Measurements from ENCODE around the gene C11orf21.

The C11orf21 gene

DNA sequence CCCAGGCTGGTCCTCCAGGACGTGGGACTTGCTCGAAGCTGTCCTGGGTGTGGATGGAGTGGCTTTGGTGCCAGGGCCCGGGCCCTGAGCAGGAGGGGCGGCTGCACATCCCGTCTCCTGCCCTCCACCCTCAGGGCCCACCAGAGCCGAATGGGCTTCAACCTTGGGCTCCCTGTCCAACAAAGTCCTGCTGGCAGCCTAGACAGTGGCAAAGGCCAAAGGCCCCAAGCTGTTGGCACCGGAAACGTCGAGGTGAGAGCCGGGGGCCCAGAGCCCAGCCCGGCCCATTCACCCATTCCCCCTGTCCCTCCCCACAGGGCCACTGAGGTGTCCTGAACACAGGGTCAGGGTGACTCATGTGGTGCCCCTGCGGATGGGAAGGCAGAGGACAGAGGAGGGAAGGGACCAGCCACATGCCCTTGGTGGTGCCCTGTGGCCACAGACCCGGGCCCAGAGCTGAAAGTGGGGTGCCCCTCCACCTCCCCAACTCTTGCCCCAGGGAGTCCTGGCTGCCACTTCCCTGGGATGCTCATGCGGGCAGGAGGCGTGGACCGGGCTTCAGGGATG lies 9.2 kb upstream of the C11orf21 start:
- no peak overlapping the region for H3K4me3 ChIP-seq (ENCODE audit: low read depth, low read length)
- TF ChIP-seq CTCF (IDR thresholded peaks at IDR 0.05; ENCODE audit: low read depth, low read length), result no peak

GRCh38 chr11:2310073-2310785 lies 8.5 kb upstream of the C11orf21 start:
- TF ChIP-seq CTCF (IDR thresholded peaks at IDR 0.05; ENCODE audit: low read depth, low read length), result no peak
- no peak overlapping the region for H3K4me3 ChIP-seq (ENCODE audit: low read depth, low read length)

DNA sequence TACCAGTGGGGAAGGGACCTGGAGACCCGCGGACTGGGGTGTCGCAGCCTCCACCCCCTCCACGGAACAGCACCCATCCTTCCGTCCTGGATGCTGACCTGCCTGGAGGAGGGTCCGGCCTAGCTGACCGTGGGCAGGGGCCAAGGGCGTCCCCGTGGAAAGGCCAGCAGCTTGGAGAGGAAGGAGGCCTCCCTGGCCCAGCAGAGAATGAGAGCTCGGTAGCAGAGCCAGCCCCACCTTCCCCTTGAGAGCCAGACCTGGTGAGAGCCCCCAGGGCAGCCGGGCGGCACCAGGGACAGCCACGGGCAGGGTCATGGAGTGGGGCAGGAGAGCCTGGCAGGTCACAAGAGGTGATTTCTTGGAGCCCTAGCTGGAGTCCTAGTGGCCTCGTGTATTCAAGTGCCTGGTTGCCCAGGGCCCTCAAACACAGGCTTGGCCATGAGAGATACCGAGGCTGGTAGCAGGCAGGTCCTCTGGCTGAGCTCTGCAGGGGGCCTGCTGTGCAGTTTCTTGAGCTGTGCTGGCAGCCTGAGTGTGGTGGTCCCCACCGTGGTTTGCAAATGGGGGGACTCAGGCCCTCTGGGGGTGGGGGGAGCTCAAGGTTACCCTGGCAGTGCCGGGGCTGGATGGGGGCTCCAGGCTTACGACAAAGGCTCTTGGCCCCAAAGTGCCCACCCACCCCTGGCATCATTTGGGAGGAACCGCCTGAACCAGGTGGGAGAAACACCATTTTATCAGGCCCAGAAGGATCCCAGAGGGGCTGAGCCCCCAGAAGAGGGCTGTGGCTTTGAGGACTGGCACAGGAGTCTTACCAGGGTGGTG lies 7.7 kb upstream of the C11orf21 start:
- TF ChIP-seq CTCF (IDR thresholded peaks at IDR 0.05; ENCODE audit: low read depth, low read length), result no peak
- no peak overlapping the region for H3K4me3 ChIP-seq (ENCODE audit: low read depth, low read length)

DNA sequence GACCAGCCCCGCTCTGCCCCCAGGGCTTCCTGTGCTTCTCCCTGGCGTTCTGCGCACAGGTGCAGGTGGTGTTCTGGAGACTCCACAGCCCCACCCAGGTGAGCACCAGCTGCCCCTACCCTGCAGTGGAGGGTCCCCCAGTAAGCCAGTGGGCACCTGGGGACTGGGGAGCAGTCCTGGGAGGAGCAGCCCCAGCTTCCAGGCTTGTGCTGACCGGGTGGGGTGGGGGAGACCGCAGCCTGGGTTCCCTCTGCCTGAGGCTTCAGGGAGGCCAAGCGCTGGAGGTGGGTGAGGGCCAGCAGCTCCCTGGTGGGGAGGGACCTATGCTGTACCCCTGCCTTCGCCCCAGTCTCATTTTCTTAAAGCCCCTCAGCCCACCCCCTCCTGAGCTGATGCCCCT lies 7.0 kb upstream of the C11orf21 start:
- TF ChIP-seq CTCF (IDR thresholded peaks at IDR 0.05; ENCODE audit: low read depth, low read length), result no peak
- no peak overlapping the region for H3K4me3 ChIP-seq (ENCODE audit: low read depth, low read length)

- H3K4me3 ChIP-seq (ENCODE audit: low read depth, low read length), result no peak overlapping the region
- TF ChIP-seq CTCF (IDR thresholded peaks at IDR 0.05; ENCODE audit: low read depth, low read length), result no peak
Measured at GRCh38 chr11:2307501-2308331, 6.0 kb upstream of the C11orf21 start.

DNA sequence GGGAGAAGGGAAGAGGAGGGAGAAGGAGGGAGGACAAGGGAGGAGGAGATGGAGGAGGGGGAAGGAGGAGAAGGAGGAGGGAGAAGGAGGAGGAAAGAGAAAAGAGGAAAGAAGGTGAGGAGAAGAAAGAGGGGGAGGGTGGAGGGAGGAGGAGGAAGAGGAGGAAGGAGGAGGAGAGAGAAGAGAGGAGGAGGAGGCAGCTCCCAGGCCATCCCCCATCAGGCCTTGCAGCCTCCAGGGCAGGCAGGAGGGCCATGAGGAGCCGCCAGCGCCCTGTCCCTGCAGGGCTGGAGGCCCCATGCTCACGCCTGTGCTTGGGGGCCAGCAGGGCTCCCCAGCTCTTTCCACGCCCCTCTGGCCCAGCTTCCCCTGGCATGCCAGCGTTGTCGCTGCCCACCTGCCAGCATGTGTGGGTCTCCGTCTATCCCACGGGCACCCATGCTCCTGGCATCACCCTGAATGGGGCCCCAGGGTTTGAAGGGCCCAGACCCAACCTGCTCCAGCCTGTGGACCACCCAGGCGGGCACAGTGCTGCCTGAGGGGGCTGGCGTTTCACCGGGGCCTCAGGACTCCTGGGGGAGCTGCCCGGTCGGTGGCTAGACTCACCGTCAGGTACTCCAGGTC lies 5.3 kb upstream of the C11orf21 start:
- H3K4me3 ChIP-seq (ENCODE audit: low read depth, low read length), result no peak overlapping the region

More for the DNA sequence above, 5.3 kb upstream of the C11orf21 start:
- no peak for TF ChIP-seq CTCF (IDR thresholded peaks at IDR 0.05; ENCODE audit: low read depth, low read length)
